SU-DHL-6 (cell line): ENCODE measurements around the gene SLC30A5.

Source experiments
- H2AFZ ChIP-seq: fragments of 200-600 bp; sonication (generic); 2 replicates; pipeline ENCODE4 v1.6.1; 2014; ENCODE audit warnings: low read depth, mild to moderate bottlenecking, moderate library complexity, mixed read lengths, antibody characterized with exemption, low read length; ENCODE audit not compliant: severe bottlenecking
- H3F3A ChIP-seq: fragments of 200-600 bp; shearing (Covaris generic); 2 replicates; pipeline ENCODE4 v1.6.0; 2016; ENCODE audit warnings: antibody characterized with exemption, mild to moderate bottlenecking; ENCODE audit not compliant: insufficient read depth
- H3K27ac ChIP-seq: fragments of 200-600 bp; sonication (generic); 2 replicates; pipeline ENCODE4 v1.5.1; 2016; ENCODE audit warnings: low read depth, mild to moderate bottlenecking, low read length, moderate library complexity, mixed read lengths
- H3K27me3 ChIP-seq: fragments of 200-600 bp; sonication (generic), shearing (Covaris generic); 2 replicates; pipeline ENCODE4 v1.6.0; 2014; ENCODE audit warnings: mild to moderate bottlenecking, low read length
- H3K36me3 ChIP-seq: fragments of 200-600 bp; sonication (generic); 2 replicates; pipeline ENCODE4 v1.6.1; 2014; ENCODE audit warnings: mild to moderate bottlenecking, low read length, mixed read lengths
- H3K4me2 ChIP-seq: fragments of 300-600, 200-600 bp; shearing (Covaris generic), sonication (generic); 2 replicates; pipeline ENCODE4 v1.6.0; 2014; ENCODE audit warnings: low read length, low read depth, mild to moderate bottlenecking; ENCODE audit not compliant: poor library complexity, severe bottlenecking
- H3K4me3 ChIP-seq: fragments of 200-600 bp; sonication (generic); 2 replicates; pipeline ENCODE4 v1.5.1; 2014; ENCODE audit warnings: antibody characterized with exemption, low read length, mild to moderate bottlenecking, mixed read lengths; ENCODE audit not compliant: insufficient read depth, poor library complexity, severe bottlenecking
- H3K79me2 ChIP-seq: fragments of 200-600 bp; sonication (generic); 2 replicates; pipeline ENCODE4 v1.6.1; 2014; ENCODE audit warnings: mild to moderate bottlenecking, low read length, moderate library complexity; ENCODE audit not compliant: insufficient read depth
- H3K9ac ChIP-seq: fragments of 200-600 bp; sonication (generic); 2 replicates; pipeline ENCODE4 v1.7.0; 2014; ENCODE audit warnings: mild to moderate bottlenecking, low read length
- H3K9me2 ChIP-seq: fragments of 200-600 bp; sonication (generic); replicated peaks from 2 replicates; pipeline ENCODE4 v1.6.1; 2014; ENCODE audit warnings: low read length; ENCODE audit not compliant: insufficient read depth
- H3K9me3 ChIP-seq: fragments of 200-600 bp; sonication (generic); 2 replicates; pipeline ENCODE4 v1.6.1; 2014; ENCODE audit warnings: low read length, mixed read lengths; ENCODE audit not compliant: insufficient read depth
- H4K20me1 ChIP-seq: fragments of 200-600 bp; sonication (generic); 2 replicates; pipeline ENCODE4 v1.6.1; 2014; ENCODE audit warnings: low read depth, mild to moderate bottlenecking, antibody characterized with exemption, low read length, moderate library complexity, mixed read lengths
- CTCF ChIP-seq: fragments of 200-600 bp; sonication (generic); IDR thresholded peaks from one replicate; pipeline ENCODE4 v1.5.1; 2017; ENCODE audit warnings: antibody characterized with exemption, mild to moderate bottlenecking, low read length, moderate library complexity; ENCODE audit not compliant: insufficient read depth, poor library complexity, severe bottlenecking
- EZH2phosphoT487 ChIP-seq: fragments of 200-600 bp; sonication (generic), shearing (Covaris generic); conservative IDR thresholded peaks from 2 replicates; pipeline ENCODE4 v1.6.1; 2018; ENCODE audit warnings: mild to moderate bottlenecking, antibody characterized with exemption, low read length, moderate library complexity, mixed read lengths

The SLC30A5 gene

GRCh38 chr5:69148981-69149675 lies 55.3 kb downstream of the SLC30A5 start:
- Histone ChIP-seq H3K4me3 (no peak overlapping the region), H2AFZ (no peak overlapping the region), H3K4me2 (no peak overlapping the region), H3K79me2 (no peaks in the 10 kb centered on the region), H3K27ac (no peak overlapping the region), H3K9ac (no peak overlapping the region), H3K9me3 (no peaks in the 10 kb centered on the region), H3F3A (no peaks in the 10 kb centered on the region), H4K20me1 (no peaks in the 10 kb centered on the region), H3K36me3 (no peaks in the 10 kb centered on the region), H3K27me3 (no peaks in the 10 kb centered on the region), H3K9me2 (no peaks in the 10 kb centered on the region)
- TF ChIP-seq CTCF: no peak
- no peak for TF ChIP-seq EZH2phosphoT487

GRCh38 chr5:69149676-69150010 lies 55.8 kb downstream of the SLC30A5 start:
- H4K20me1 ChIP-seq: no peaks in the 10 kb centered on the region
- H3K79me2 ChIP-seq: no peaks in the 10 kb centered on the region
- H3K9ac ChIP-seq: no peak overlapping the region
- TF ChIP-seq EZH2phosphoT487: no peak
- TF ChIP-seq CTCF: no peak
- no peaks in the 10 kb centered on the region for H3K36me3 ChIP-seq
- H3K27me3 ChIP-seq: no peaks in the 10 kb centered on the region
- no peaks in the 10 kb centered on the region for H3K9me2 ChIP-seq
- no peak overlapping the region for H2AFZ ChIP-seq
- no peaks in the 10 kb centered on the region for H3K9me3 ChIP-seq
- H3K4me3 ChIP-seq: no peak overlapping the region
- H3K4me2 ChIP-seq: no peak overlapping the region
- no peaks in the 10 kb centered on the region for H3F3A ChIP-seq
- no peak overlapping the region for H3K27ac ChIP-seq

GRCh38 chr5:69152731-69153130 lies 58.9 kb downstream of the SLC30A5 start:
- H3K79me2 ChIP-seq: no peaks in the 10 kb centered on the region
- no peaks in the 10 kb centered on the region for H3K9me2 ChIP-seq
- H3K27ac ChIP-seq: no peak overlapping the region
- no peak overlapping the region for H3K4me2 ChIP-seq
- H3K4me3 ChIP-seq: no peak overlapping the region
- H3F3A ChIP-seq: no peaks in the 10 kb centered on the region
- no peak overlapping the region for H2AFZ ChIP-seq
- no peaks in the 10 kb centered on the region for H3K27me3 ChIP-seq
- TF ChIP-seq CTCF (no peak), EZH2phosphoT487 (no peak)
- H3K36me3 ChIP-seq: no peaks in the 10 kb centered on the region
- H3K9ac ChIP-seq: no peak overlapping the region
- H3K9me3 ChIP-seq: no peaks in the 10 kb centered on the region
- H4K20me1 ChIP-seq: no peaks in the 10 kb centered on the region
